ENCODE measurements around the gene HMX1.

DNA sequence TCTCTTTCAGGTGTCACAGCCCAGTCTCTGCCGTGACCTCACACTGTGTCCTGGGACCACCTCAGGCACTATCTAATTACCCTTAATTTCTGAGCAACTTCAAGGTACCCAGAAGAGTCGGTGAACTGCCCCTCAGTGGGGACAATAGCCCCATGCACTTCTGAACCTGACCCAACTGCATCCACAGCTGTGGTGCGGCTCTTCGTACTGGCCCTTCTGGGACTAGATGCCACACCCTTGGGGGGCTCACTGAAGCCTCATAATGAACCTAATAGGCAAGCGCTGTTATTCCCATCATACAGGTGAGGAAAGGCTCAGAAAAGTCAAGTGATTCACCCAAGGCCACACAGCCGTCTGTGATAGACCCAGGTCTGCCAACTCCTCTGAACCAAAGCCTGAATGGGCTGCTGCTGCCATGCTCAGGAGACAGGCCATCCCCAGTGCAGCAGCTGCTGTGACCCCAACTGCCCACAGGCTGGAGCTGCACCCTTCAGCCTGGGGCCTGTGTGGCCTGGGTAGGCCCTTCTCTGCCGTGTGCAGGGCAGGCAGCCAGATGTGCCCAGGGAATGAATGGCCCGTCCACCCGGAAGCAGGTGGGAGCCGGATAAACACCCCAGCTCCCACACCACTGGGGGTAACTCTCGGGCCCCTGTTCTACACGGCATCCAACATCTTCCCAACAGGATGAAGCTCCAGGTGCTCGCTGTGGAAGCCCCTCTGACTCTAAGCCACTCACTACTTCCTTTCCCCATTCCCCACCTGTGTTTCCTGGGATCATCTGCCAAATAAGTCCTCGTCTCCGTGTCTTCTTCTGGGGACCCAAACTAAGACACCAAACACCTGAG lies 35.9 kb downstream of the HMX1 start:
- TF ChIP-seq, protein P1, sequence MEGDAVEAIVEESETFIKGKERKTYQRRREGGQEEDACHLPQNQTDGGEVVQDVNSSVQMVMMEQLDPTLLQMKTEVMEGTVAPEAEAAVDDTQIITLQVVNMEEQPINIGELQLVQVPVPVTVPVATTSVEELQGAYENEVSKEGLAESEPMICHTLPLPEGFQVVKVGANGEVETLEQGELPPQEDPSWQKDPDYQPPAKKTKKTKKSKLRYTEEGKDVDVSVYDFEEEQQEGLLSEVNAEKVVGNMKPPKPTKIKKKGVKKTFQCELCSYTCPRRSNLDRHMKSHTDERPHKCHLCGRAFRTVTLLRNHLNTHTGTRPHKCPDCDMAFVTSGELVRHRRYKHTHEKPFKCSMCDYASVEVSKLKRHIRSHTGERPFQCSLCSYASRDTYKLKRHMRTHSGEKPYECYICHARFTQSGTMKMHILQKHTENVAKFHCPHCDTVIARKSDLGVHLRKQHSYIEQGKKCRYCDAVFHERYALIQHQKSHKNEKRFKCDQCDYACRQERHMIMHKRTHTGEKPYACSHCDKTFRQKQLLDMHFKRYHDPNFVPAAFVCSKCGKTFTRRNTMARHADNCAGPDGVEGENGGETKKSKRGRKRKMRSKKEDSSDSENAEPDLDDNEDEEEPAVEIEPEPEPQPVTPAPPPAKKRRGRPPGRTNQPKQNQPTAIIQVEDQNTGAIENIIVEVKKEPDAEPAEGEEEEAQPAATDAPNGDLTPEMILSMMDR (IDR thresholded peaks at IDR 0.05), result no peak
- no peak for TF ChIP-seq POLR2A (IDR thresholded peaks at IDR 0.05)
